ENCODE results near the gene BMPR1A. TPM values are rescaled to one million over a fixed set of nuclear protein-coding genes. Genes with fewer than 3 reads are reported as not detected.

BMPR1A gene
- total RNA-seq, 1 experiment from 2014 or later: 23.7 TPM

- in situ Hi-C loops (cut with HindIII; ENCODE audit: low pct_unique_long_range_greater_than_20kb, low sequenced_read_pairs): no loop called here
- no peak for DNase-seq (ENCODE audit: low read depth)
Measured at GRCh38 chr10:86785968-86786367, 29.5 kb downstream of the BMPR1A start.

- DNase-seq (ENCODE audit: low read depth): no peak
- in situ Hi-C loops (cut with HindIII; ENCODE audit: low pct_unique_long_range_greater_than_20kb, low sequenced_read_pairs): no loop called here
Measured at GRCh38 chr10:86786368-86786767, 29.9 kb downstream of the BMPR1A start.

GRCh38 chr10:86790394-86790793, 34.0 kb downstream of the BMPR1A start:
- in situ Hi-C loops (cut with HindIII; ENCODE audit: low pct_unique_long_range_greater_than_20kb, low sequenced_read_pairs): no loop called here
- DNase-seq (ENCODE audit: low read depth): no peak

GRCh38 chr10:86792461-86793167, 36.2 kb downstream of the BMPR1A start:
- no peak for DNase-seq (ENCODE audit: low read depth)
- in situ Hi-C loops (cut with HindIII; ENCODE audit: low pct_unique_long_range_greater_than_20kb, low sequenced_read_pairs): no loop called here

GRCh38 chr10:86793696-86794095, 37.3 kb downstream of the BMPR1A start:
- DNase-seq (ENCODE audit: low read depth): no peak
- in situ Hi-C loops (cut with HindIII; ENCODE audit: low pct_unique_long_range_greater_than_20kb, low sequenced_read_pairs): no loop called here

- in situ Hi-C loops (cut with HindIII; ENCODE audit: low pct_unique_long_range_greater_than_20kb, low sequenced_read_pairs): no loop called here
- DNase-seq (ENCODE audit: low read depth): no peak
Measured at GRCh38 chr10:86795353-86795752, 38.9 kb downstream of the BMPR1A start.

- in situ Hi-C loops (cut with HindIII; ENCODE audit: low pct_unique_long_range_greater_than_20kb, low sequenced_read_pairs): no loop called here
- DNase-seq (ENCODE audit: low read depth): no peak
Measured at GRCh38 chr10:86798025-86798424, 41.6 kb downstream of the BMPR1A start.

GRCh38 chr10:86798611-86799010, 42.2 kb downstream of the BMPR1A start:
- DNase-seq (ENCODE audit: low read depth): no peak
- in situ Hi-C loops (cut with HindIII; ENCODE audit: low pct_unique_long_range_greater_than_20kb, low sequenced_read_pairs): no loop called here

- in situ Hi-C loops (cut with HindIII; ENCODE audit: low pct_unique_long_range_greater_than_20kb, low sequenced_read_pairs): no loop called here
- DNase-seq (ENCODE audit: low read depth): no peak
Measured at GRCh38 chr10:86799188-86799845, 42.9 kb downstream of the BMPR1A start.

GRCh38 chr10:86801995-86802394, 45.6 kb downstream of the BMPR1A start:
- in situ Hi-C loops (cut with HindIII; ENCODE audit: low pct_unique_long_range_greater_than_20kb, low sequenced_read_pairs): no loop called here

GRCh38 chr10:86802473-86803108, 46.2 kb downstream of the BMPR1A start:
- in situ Hi-C loops (cut with HindIII; ENCODE audit: low pct_unique_long_range_greater_than_20kb, low sequenced_read_pairs): no loop called here

More at GRCh38 chr10:86801995-86802394, 45.6 kb downstream of the BMPR1A start:
- no peak for DNase-seq (ENCODE audit: low read depth)

GRCh38 chr10:86803156-86803555, 46.7 kb downstream of the BMPR1A start:
- in situ Hi-C loops (cut with HindIII; ENCODE audit: low pct_unique_long_range_greater_than_20kb, low sequenced_read_pairs): no loop called here
- DNase-seq (ENCODE audit: low read depth): no peak

More at GRCh38 chr10:86802473-86803108, 46.2 kb downstream of the BMPR1A start:
- DNase-seq (ENCODE audit: low read depth): no peak

- in situ Hi-C loops (cut with HindIII; ENCODE audit: low pct_unique_long_range_greater_than_20kb, low sequenced_read_pairs): no loop called here
Measured at GRCh38 chr10:86804805-86805204, 48.4 kb downstream of the BMPR1A start.

GRCh38 chr10:86813101-86813500, 56.7 kb downstream of the BMPR1A start:
- no peak for DNase-seq (ENCODE audit: low read depth)
- in situ Hi-C loops (cut with HindIII; ENCODE audit: low pct_unique_long_range_greater_than_20kb, low sequenced_read_pairs): no loop called here

More at GRCh38 chr10:86804805-86805204, 48.4 kb downstream of the BMPR1A start:
- no peak for DNase-seq (ENCODE audit: low read depth)

- in situ Hi-C loops (cut with HindIII; ENCODE audit: low pct_unique_long_range_greater_than_20kb, low sequenced_read_pairs): no loop called here
- no peak for DNase-seq (ENCODE audit: low read depth)
Measured at GRCh38 chr10:86813982-86814381, 57.6 kb downstream of the BMPR1A start.

GRCh38 chr10:86815035-86815617, 58.7 kb downstream of the BMPR1A start:
- in situ Hi-C loops (cut with HindIII; ENCODE audit: low pct_unique_long_range_greater_than_20kb, low sequenced_read_pairs): no loop called here
- DNase-seq (ENCODE audit: low read depth): no peak

GRCh38 chr10:86815640-86816039, 59.2 kb downstream of the BMPR1A start:
- no peak for DNase-seq (ENCODE audit: low read depth)
- in situ Hi-C loops (cut with HindIII; ENCODE audit: low pct_unique_long_range_greater_than_20kb, low sequenced_read_pairs): no loop called here

GRCh38 chr10:86817246-86817645, 60.8 kb downstream of the BMPR1A start:
- in situ Hi-C loops (cut with HindIII; ENCODE audit: low pct_unique_long_range_greater_than_20kb, low sequenced_read_pairs): no loop called here

GRCh38 chr10:86819567-86819966, 63.1 kb downstream of the BMPR1A start:
- DNase-seq (ENCODE audit: low read depth): no peak
- in situ Hi-C loops (cut with HindIII; ENCODE audit: low pct_unique_long_range_greater_than_20kb, low sequenced_read_pairs): no loop called here

More at GRCh38 chr10:86817246-86817645, 60.8 kb downstream of the BMPR1A start:
- no peak for DNase-seq (ENCODE audit: low read depth)

All from Caki2 (cell line).